Measurements from ENCODE around the gene LRRC9. TPM values are rescaled to one million over a fixed set of nuclear protein-coding genes. Genes with fewer than 3 reads are reported as not detected.

LRRC9 gene
- total RNA-seq, 1 experiment from 2014 or later = 0.77 TPM

- Histone ChIP-seq H3K79me2 (ENCODE audit: insufficient read depth, low read length) (peaks cover 15% of the 10 kb centered on the region; the same call in 1 of the 2 replicates), H4K8ac (replicated peaks; ENCODE audit: insufficient read length, low read depth, low read length) (no peak overlapping the region), H2BK15ac (ENCODE audit: low read depth, low read length) (no peak overlapping the region), H3K4me1 (ENCODE audit: insufficient read depth, low read length) (peaks cover 4% of the 10 kb centered on the region; the same call in 1 of the 2 replicates), H3K56ac (ENCODE audit: insufficient read length, low read depth, low read length) (no peak overlapping the region), H4K91ac (ENCODE audit: insufficient read length, low read depth, low read length) (no peak overlapping the region), H3K9me3 (ENCODE audit: control insufficient read depth, low read depth, low read length) (no peaks in the 10 kb centered on the region), H3K23me2 (ENCODE audit: insufficient read length, low read depth, low read length, poor library complexity, severe bottlenecking) (peaks cover 10% of the 10 kb centered on the region), H3K18ac (ENCODE audit: insufficient read length, low read depth, low read length) (no peak overlapping the region), H2BK12ac (ENCODE audit: insufficient read length, low read depth, low read length) (no peak overlapping the region), H2AK5ac (ENCODE audit: insufficient read length, low read length) (no peak overlapping the region), H2BK5ac (ENCODE audit: insufficient read length, low read length) (no peak overlapping the region), H3K27ac (ENCODE audit: insufficient read length, low read depth, low read length) (no peak overlapping the region), H3K4me2 (ENCODE audit: insufficient read depth, insufficient read length, low read length) (peak overlapping the region; percentile 34), H2BK20ac (ENCODE audit: low read depth, low read length, poor library complexity, severe bottlenecking) (no peak overlapping the region), H3K9ac (ENCODE audit: extremely low read depth, insufficient read length, low read length) (peak overlapping the region; percentile 10), H4K5ac (ENCODE audit: insufficient read length, low read depth, low read length) (no peak overlapping the region), H3K27me3 (ENCODE audit: insufficient read depth, low read length) (no peaks in the 10 kb centered on the region), H4K20me1 (ENCODE audit: control insufficient read depth, insufficient read depth, insufficient read length) (no peaks in the 10 kb centered on the region), H3K79me1 (ENCODE audit: insufficient read depth, low read depth, low read length, poor library complexity, severe bottlenecking) (peaks cover 7% of the 10 kb centered on the region), H3K4ac (ENCODE audit: low read depth, low read length) (no peak overlapping the region), H3T11ph (ENCODE audit: low read length) (no peak overlapping the region), H2BK120ac (ENCODE audit: low read depth, low read length, poor library complexity, severe bottlenecking) (no peak overlapping the region), H3K23ac (ENCODE audit: insufficient read length, low read depth, low read length) (no peak overlapping the region), H3K14ac (ENCODE audit: insufficient read depth, low read length) (no peak overlapping the region), H2AFZ (ENCODE audit: low read length) (no peak overlapping the region)
- Mint-ChIP-seq H3K27ac (peak overlapping the region in 1 of 3 experiments; percentile 62; a peak in 3 of 7 replicates), H3K4me3 (peak overlapping the region; percentile 87 to 96; a peak in 4 of 5 replicates), H3K9me3 (peaks cover 0 to 2% of the 10 kb centered on the region in 2 experiments; a peak in 2 of 5 replicates), H3K27me3 (ENCODE audit: low read depth) (no peaks in the 10 kb centered on the region), H3K4me1 (peaks cover 29 to 31% of the 10 kb centered on the region in 2 experiments), H3K36me3 (ENCODE audit: insufficient read depth in 1 of 3, low read depth in 3 of 3) (peaks cover 13 to 17% (median 16%) of the 10 kb centered on the region in 3 experiments)
- no peak for TF ChIP-seq CTCF (conservative IDR thresholded peaks at IDR 0.05)
- peak; percentile 61 for DNase-seq
- WGBS (ENCODE audit: extremely low coverage, insufficient read length, low lambda C conversion rate) = no CpG with 5 or more reads among the region's 5 CpGs
Observed at GRCh38 chr14:60094306-60094897, 174.5 kb downstream of the LRRC9 start.
